Muscle of back (tissue), 11 donors: ENCODE measurements around the gene TAGLN. TPM values are rescaled to one million over a fixed set of nuclear protein-coding genes. Genes with fewer than 3 reads are reported as not detected.
"Not testable (repeated sequence)": the region's sequence is repeated elsewhere in the genome, so short reads cannot be mapped to it uniquely, and the experiment has no call there.

Experiments
- DNase-seq, 3 donors: peaks; one replicate each; pipeline versions ENCODE4 v3.0.0 to v3.0.0-alpha.2; 2013
- polyA plus RNA-seq, 10 donors: library from polyadenylated mRNA; unstranded; fragments of 120-200 nt; gene quantifications; one replicate each; pipeline ENCODE4 v1.2.1, GENCODE V29; 2013; ENCODE audit not compliant: insufficient read length in 10 of 10

Gene TAGLN
- polyA plus RNA-seq, 10 donors, result 73.2 to 121 (median 92.2) TPM

DNA sequence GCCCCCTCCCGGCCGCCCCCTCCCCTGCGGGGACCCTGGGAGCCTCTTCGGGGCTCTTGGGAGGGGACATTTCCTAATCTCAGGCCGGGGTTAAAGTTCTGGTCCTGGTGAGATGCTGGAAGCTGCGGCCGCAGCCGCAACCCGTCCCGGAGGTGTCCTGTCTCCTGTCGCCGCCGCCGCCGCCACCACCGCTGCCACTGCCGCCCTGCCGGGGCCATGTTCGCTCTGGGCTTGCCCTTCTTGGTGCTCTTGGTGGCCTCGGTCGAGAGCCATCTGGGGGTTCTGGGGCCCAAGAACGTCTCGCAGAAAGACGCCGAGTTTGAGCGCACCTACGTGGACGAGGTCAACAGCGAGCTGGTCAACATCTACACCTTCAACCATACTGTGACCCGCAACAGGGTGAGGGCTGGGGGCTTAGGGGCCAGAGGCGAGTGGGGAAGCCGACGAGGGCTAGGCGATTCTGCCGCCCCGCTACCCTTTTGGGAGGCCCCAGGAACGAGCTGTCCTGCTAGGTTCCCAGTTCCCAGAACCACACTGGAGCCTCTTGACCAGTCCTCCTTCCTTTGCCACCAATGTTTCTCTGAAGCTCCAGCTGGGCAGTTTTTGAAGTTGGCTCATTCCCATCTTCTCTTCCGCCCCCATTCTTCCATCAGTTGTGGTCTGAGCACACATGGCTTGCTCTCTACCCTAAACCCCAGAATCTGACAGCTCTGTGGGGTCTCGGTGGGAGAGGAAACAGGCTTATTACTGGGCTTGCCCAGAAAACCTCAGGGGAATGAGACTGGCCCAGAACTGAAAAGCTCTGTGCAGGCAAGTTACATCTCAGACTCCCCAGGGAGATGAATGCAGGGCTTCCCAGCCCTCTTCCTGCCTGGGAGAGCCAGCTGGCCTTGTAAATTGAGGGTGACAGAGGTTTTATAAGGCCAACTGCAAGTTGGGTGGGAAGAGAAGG, 19.8 kb upstream of the TAGLN start:
- DNase-seq, result peak in 2 of 3 donors; percentile 28 to 70

DNA sequence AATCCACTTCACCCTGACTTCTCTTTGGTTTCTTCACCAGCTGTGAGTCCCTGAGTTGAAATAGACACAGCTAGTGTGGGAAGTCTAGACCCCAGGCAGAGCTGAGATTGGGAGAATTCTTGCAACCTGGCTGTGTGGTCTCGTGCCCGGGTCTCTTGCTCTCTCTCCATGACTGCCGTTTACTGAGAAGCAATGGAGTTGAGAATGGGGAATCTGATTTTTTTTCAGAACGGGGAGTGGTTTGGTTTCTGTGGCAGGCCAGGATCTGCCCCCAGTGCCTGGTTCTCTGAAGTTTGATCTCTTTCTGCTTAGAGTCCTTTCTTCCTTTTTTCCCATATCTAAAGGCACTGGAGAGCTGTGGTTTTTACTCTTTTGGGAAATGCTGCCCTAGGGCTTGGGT, 19.1 kb upstream of the TAGLN start:
- DNase-seq, result no peak

DNA sequence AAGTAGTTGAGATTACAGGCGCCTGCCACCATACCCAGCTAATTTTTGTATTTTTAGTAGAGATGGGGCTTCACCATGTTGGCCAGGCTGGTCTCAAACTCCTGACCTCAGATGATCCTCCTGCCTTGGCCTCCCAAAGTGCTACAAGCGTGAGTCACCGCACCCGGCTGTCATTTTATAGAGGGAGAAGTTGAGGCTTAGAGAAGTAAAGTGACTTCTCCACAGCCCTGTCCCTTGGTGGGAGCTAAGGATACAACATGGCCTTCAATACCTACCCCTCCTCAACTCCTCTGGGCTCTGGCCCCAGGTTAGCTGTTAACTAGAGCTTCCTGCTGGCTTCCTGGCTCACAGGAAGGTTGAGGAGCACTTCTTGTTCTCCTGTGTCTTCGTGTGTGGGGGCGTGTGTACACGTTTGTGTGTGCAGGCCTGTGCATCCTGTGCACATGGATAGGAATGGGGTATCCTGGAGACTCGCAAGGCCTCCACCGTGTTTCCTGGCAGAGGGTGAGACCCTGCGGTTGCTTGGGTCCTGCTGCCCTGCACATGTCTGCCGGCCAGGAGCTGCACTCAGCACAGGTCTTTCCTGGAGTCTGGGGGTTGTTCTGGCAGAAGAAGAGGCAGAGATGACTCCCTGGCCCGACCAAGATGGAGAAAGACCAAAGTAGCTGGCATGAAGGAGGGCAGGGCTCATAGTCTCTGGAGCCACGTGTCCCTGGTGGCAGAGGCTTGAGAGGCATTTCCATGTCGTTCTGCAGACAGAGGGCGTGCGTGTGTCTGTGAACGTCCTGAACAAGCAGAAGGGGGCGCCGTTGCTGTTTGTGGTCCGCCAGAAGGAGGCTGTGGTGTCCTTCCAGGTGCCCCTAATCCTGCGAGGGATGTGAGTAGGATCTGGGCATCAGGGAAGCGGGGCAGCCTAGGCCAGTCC, 18.2 kb upstream of the TAGLN start:
- peak in 2 of 3 donors; percentile 34 to 64 for DNase-seq

DNA sequence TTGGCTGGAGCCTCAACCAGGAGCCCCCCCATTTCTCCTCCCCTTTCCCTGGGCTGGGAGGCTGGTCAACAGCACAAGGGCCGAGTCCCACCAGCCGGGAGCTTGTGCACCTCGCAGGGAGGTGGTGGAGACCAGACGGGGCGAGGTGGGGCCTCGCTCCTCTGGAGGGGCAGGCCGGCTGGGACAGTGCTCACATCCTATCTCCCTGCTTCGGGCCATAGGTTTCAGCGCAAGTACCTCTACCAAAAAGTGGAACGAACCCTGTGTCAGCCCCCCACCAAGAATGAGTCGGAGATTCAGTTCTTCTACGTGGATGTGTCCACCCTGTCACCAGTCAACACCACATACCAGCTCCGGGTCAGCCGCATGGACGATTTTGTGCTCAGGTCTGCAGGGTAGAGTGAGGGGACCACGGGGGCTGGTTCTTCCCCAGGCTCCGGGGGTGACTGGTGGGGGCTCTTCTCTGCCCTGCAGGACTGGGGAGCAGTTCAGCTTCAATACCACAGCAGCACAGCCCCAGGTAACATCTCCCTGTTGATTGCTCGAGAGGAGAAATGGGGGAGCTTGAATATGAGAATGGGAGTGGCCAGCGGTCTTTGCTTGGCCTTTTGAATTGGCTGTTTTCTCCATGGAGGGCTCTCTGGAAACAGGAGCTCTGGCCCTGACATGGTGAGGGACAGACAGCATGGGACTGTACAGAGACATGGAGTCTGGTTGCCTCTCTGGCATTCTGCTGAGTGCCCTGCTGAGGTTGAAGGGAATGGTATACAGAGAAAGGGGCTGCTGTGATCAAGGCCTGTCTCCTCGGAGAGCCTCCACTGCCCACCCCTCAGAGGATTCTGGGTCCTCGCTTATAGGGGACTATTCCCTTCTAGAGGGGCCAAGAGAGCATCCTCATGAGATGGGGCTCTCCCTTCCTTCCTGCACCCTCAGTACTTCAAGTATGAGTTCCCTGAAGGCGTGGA, 17.3 kb upstream of the TAGLN start:
- no peak for DNase-seq

- DNase-seq, result no peak
These were observed 16.6 kb upstream of the TAGLN start for GRCh38 chr11:117182551-117182935.

GRCh38 chr11:117183178-117183577, 16.0 kb upstream of the TAGLN start:
- DNase-seq, result not testable (repeated sequence)

DNA sequence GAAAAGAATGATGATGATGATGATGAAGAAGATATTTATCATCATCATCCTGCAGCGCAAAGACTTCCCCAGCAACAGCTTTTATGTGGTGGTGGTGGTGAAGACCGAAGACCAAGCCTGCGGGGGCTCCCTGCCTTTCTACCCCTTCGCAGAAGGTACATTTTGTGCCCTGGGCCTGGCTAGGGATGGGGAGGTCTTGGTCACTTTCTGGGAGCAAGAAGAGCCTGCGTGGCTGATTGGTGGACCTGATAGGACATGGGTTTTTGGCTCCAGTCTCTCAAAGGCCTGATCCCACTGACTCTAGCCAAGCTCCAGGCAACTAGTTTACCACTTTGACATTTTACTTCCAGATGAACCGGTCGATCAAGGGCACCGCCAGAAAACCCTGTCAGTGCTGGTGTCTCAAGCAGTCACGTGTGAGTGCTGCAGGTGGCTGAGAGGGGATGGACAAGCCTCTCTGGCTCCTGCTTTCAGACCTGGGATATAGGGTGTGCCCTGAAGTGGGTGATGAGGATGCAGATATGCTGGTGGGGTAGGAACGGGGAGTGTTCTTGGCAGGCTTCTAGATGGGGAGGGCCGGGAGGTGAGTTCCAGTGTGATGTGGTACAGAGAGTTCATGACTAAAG, 15.3 kb upstream of the TAGLN start:
- DNase-seq, result no peak

DNA sequence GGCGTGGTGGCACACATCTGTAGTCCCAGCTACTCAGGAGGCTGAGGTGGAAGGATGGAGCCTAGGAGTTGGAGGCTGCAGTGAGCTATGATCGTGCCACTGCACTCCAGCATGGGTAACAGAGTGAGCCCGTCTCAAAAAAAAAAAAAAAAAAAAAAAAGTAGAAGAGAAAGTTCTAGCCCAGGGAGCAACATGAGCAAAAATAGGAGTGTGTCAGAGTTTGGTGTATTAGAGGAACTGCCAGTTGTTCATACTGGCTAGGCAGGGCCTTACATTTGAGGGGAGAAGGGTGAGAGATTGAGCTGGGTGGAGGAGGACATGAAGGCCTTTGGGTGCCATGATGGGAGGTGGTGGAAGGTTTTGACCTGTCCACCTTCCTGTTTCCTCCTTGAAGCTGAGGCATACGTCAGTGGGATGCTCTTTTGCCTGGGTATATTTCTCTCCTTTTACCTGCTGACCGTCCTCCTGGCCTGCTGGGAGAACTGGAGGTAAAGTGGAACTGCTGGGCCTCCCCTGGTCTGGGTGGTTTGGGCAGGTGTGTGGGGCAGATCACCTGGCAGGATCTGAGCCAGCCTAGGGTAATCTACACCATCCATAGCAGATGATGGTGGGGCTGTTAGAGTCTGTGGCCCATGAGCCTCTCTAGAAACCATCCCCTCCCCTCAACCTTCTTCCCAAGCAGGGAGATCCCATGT, 13.3 kb upstream of the TAGLN start:
- DNase-seq, result no peak

DNA sequence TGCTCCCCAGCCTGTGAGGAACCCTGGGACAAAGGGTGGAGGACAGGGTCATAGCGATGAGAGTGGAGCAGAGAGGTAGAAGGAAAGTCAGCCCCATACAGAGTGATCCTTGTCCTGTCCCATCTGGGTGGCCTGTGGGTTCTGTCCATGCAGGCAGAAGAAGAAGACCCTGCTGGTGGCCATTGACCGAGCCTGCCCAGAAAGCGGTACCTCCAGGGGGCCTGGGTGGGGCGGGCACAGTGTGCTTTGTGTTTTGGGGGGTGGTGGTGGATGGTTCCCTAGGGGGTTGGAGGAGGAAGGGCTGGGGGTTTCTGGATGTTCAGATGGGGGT, 12.8 kb upstream of the TAGLN start:
- no peak for DNase-seq

- no peak for DNase-seq
These were observed 12.2 kb upstream of the TAGLN start for GRCh38 chr11:117187007-117187406.

GRCh38 chr11:117187428-117187798, 11.8 kb upstream of the TAGLN start:
- no peak for DNase-seq

DNA sequence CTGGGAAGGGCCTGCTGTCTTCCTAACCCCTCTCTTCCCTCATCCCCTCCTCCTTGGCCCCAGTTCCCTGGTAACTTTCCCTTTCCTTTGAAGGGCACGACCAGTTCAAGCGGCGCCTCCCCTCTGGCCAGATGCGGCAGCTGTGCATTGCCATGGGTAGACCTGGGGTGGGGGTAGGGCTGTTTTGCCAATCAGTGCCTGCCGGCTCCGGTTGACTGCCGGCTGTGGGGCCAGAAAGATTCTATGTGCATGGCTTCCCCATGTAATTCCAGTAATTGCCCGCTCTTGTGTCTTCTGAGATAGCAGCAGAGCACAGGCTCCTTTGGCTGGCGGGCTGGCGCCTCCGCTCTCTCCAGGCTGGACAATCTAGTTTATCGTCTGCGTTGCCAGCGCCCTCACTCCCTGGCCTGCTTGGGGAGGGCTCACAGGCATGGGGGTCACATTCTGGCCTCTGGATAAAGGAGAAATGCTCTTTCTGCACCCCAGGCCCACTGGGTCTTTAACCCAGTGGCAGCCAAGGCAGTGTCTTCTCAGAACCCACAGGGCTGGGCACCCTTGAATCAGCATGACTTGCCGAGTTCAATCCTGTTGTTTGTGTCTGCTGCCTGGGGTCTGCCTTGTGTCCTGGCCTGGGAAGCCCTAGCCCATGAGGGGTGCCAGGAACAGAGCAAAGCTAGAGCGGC, 11.2 kb upstream of the TAGLN start:
- no peak for DNase-seq

DNA sequence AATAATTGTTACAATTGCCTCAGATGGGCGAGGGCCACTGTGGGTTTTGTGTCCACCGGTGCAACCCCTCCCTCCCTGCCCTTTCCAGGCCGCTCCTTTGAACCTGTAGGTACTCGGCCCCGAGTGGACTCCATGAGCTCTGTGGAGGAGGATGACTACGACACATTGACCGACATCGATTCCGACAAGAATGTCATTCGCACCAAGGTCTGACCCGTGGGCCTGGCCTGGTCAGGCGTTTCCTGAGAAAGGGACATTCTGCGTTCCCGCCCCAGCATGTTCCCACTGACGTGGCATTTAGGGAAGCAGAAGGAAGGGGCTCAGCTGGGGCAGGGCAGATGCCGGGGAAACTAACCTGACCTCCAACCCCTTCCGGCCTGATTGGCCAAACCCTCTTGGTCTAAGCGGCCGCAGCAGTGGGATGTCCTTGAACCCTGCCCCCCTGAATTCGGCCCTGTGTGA, 10.5 kb upstream of the TAGLN start:
- no peak for DNase-seq

- no peak for DNase-seq
These were observed 9.8 kb upstream of the TAGLN start for GRCh38 chr11:117189191-117189940.

DNA sequence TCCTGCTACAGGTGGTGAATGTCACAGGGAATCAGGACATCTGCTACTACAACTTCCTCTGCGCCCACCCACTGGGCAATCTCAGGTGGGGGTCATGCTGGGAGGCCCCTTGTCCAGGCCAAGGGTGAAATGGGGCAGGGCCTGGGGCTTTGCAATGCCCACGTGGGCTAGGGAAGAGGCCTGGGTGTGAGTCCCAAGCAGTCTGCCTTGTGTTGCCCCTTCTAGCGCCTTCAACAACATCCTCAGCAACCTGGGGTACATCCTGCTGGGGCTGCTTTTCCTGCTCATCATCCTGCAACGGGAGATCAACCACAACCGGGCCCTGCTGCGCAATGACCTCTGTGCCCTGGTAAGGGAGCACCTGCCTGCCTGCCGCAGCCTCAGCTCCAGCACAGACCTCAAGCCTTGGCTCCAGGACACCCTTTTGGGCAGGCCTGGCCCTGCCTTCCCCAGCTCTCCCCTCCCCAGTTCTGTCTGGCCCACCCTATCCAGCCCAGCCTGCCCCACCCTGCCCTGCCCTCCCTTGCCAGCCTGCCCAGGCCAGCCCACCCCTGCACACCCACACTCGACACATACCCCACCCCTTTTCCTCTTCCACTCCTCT, 9.1 kb upstream of the TAGLN start:
- DNase-seq, result no peak

DNA sequence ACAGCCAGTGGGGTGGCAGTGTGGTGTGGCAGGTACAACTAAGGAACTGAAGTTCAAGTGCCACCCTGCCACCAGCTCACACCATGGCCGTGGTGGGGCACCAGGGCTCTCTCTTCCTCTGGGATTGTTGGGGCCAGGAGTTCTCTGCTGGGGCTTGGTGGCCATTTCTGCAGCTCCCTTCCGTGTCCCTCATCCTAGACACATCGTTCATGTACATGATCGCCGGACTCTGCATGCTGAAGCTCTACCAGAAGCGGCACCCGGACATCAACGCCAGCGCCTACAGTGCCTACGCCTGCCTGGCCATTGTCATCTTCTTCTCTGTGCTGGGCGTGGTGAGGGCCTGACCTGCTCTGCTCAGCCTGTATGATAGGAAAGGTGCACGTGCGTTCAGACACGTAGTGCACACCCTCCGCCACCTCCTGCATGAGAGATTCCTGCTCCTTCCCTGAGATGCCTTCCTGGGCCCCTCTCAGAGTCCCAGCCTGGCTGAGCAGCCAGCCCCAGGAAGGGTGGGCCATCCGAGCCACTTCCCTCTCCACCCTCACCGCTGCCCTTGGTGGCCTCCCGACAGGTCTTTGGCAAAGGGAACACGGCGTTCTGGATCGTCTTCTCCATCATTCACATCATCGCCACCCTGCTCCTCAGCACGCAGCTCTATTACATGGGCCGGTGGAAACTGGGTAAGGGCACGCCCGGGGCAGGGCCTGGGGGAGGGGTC, 7.3 kb upstream of the TAGLN start:
- DNase-seq, result no peak

DNA sequence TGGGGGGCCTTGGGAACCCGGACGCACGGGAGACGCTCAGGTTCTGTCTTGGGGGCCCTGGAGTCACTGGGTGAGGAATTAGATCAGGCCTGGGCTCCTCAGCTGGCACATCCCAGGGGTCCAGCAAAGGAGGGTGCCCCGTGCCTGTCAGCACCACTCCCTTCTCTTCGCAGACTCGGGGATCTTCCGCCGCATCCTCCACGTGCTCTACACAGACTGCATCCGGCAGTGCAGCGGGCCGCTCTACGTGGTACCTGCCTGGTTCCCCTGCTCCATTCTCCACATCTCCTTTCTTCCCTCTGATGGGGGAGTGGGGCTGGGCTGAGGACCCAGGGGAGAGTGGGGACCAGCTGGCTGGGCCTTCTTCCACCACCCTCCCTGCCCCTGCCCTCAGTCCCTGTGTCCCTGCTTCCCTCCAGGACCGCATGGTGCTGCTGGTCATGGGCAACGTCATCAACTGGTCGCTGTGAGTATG, 6.7 kb upstream of the TAGLN start:
- no peak for DNase-seq
